Activated CD8-positive, alpha-beta memory T cell treated with anti-CD3 and anti-CD28 coated beads for 36 hours (primary cell): ENCODE measurements around the gene TAPBPL. TPM values are rescaled to one million over a fixed set of nuclear protein-coding genes. Genes with fewer than 3 reads are reported as not detected.

Source experiments
- CTCF ChIA-PET: fragments of 350-600 bp; sonication (Branson Sonifier 250); formaldehyde crosslinking; loops from one replicate; lab custom pipeline; 2021; ENCODE audit warnings: antibody characterized with exemption; lab: Charles Lee
- POLR2A ChIA-PET: fragments of 350-600 bp; sonication (Branson Sonifier 250); formaldehyde crosslinking; loops from one replicate; lab custom pipeline; 2021; ENCODE audit warnings: antibody characterized with exemption; lab: Charles Lee
- total RNA-seq, 2 experiments: library from RNA; stranded (reverse); gene quantifications; one replicate each; pipeline ENCODE4 v1.2.3, GENCODE V29; 2021

The TAPBPL gene
- total RNA-seq, 2 experiments from 2014 or later: 27.8 to 29.1 TPM

DNA sequence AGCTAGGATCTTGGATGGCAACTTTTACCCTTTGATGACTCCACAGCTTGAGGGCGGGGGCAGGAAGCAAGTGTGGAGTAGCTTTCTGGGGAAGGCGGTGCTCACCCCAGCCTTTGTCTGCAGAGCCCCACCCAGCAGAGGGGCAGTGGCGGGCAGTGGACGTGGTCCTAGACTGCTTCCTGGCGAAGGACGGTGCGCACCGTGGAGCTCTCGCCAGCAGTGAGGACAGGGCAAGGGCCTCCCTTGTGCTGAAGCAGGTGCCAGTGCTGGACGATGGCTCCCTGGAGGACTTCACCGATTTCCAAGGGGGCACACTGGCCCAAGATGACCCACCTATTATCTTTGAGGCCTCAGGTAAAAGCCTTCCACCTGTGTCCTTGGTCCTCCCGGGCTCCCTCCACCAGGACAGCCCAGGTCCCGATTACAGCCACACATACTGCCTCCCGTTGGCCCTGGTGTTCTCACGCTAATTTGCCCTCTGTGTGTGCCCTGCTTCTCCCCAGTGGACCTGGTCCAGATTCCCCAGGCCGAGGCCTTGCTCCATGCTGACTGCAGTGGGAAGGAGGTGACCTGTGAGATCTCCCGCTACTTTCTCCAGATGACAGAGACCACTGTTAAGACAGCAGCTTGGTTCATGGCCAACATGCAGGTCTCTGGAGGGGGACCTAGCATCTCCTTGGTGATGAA is 1.2 kb downstream of the TAPBPL start:
- ChIA-PET CTCF (interaction anchor here (0.9 to 3.7 kb wide), 9 partner anchors 8 to 27 kb away, joined by 3 to 19 read pairs (median 4); partner anchors contain the start of gene VAMP1), POLR2A (interaction anchor here (0.6 to 3.9 kb wide), 11 partner anchors 8 to 86 kb away, joined by 3 to 53 read pairs (median 5); partner anchors contain the start of genes GAPDH and VAMP1)

DNA sequence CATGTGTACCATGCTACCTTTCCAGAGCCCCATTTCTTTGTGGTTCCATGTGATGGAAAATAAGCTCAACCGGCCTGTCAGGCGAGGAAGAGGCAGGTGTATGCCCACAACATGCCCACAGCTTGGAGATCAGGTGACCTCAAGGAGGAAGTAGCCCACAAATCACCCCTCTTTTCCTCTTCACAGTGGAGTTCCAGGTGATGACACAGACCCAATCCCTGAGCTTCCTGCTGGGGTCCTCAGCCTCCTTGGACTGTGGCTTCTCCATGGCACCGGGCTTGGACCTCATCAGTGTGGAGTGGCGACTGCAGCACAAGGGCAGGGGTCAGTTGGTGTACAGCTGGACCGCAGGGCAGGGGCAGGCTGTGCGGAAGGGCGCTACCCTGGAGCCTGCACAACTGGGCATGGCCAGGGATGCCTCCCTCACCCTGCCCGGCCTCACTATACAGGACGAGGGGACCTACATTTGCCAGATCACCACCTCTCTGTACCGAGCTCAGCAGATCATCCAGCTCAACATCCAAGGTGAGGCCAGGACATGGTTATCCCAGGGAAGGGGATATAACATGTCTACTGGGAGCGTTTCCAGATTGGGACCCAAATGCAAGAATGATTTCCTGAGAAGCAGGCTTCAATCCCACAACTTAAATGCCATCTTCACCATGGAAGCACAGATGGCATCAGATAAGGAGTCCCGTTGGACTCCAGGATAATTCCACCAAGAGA is 5.5 kb downstream of the TAPBPL start:
- ChIA-PET CTCF (interaction anchor here (0.6 to 1.9 kb wide), 6 partner anchors 8 to 122 kb away, joined by 3 to 9 read pairs (median 4); partner anchors contain the start of gene CD27), POLR2A (interaction anchor here (0.6 to 2.1 kb wide), 3 partner anchors 12 to 77 kb away, joined by 5 to 17 read pairs (median 6); partner anchors contain the start of genes CD27 and GAPDH)

DNA sequence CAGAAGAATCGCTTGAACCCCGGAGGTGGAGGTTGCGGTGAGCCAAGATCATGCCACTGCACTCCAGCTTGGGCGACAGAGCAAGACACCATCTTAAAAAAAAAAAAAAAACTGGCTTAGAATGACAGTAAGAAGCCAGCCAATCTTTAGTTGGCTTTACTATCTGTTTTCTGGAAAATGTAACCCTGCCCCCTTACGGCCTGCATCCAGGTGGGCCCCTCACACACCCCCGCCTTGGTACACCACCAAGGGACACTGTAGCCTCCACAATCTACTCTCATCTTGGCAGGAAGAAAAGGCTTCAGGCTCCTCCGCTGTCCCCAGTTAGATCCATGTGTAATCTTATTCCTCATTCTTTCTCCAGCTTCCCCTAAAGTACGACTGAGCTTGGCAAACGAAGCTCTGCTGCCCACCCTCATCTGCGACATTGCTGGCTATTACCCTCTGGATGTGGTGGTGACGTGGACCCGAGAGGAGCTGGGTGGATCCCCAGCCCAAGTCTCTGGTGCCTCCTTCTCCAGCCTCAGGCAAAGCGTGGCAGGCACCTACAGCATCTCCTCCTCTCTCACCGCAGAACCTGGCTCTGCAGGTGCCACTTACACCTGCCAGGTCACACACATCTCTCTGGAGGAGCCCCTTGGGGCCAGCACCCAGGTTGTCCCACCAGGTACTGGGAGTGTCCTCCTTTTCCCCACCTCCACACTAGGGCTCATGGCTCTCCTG is 6.6 kb downstream of the TAPBPL start:
- CTCF ChIA-PET: interaction anchor here (0.7 to 1.1 kb wide), 3 partner anchors 24 to 123 kb away, joined by 3 read pairs; no protein-coding TSS in a partner anchor
- POLR2A ChIA-PET: interaction anchor here (0.6 to 2.1 kb wide), 4 partner anchors 12 to 35 kb away, joined by 4 to 17 read pairs (median 6); partner anchors contain the start of genes CD27 and VAMP1

DNA sequence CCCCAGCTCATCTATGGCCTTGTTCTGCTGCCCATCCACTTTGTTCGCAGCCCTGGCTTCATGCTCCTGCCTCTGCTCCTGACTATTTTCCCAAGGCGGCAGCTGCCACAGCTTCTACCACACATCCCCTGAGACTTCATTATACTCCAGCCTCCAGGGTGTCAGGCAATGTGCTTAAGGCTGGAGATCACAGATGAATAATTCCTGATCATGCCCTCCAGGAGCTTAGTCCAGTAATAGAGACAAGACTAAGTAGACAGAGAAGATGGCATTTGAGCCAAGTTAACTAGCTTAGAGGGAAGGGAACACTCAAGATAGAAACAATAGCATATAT is 7.1 kb downstream of the TAPBPL start:
- ChIA-PET CTCF (interaction anchor here (0.7 to 7.7 kb wide), 3 partner anchors 14 to 35 kb away, joined by 3 to 77 read pairs (median 3); partner anchors contain the start of gene CD27), POLR2A (interaction anchor here (0.6 to 1.2 kb wide), 4 partner anchors 11 to 34 kb away, joined by 3 to 7 read pairs (median 4); partner anchors contain the start of gene VAMP1)

DNA sequence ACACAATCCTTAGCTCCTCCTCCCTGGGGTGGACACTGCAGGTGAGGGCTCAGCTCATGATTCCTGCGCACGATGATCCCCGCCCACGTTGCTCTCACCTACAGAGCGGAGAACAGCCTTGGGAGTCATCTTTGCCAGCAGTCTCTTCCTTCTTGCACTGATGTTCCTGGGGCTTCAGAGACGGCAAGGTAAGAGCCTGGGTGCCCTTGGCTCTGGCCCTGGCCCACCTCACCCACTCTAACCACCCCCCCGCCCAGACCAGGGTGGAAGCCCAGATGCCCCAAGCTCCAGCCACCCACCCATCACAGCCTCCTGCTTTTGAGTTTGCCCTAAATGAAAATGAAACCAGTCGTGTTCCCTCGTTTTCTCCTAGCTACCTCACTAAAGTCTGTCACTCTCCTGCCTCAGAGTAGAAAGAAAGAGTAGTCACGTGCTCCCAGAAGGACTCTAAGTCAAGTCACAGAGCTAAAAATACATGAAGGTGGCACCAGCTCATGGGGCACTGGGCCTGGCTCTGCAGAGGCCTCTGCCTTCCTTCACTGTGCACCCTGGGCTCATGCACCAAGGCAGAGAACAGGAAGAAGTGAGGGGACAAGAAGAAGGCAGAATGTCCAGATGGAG is 9.0 kb downstream of the TAPBPL start:
- POLR2A ChIA-PET: interaction anchor here (0.9 to 4.4 kb wide), 10 partner anchors 9 to 77 kb away, joined by 3 to 53 read pairs (median 8); partner anchors contain the start of genes CD27, GAPDH, MRPL51 and TAPBPL

DNA sequence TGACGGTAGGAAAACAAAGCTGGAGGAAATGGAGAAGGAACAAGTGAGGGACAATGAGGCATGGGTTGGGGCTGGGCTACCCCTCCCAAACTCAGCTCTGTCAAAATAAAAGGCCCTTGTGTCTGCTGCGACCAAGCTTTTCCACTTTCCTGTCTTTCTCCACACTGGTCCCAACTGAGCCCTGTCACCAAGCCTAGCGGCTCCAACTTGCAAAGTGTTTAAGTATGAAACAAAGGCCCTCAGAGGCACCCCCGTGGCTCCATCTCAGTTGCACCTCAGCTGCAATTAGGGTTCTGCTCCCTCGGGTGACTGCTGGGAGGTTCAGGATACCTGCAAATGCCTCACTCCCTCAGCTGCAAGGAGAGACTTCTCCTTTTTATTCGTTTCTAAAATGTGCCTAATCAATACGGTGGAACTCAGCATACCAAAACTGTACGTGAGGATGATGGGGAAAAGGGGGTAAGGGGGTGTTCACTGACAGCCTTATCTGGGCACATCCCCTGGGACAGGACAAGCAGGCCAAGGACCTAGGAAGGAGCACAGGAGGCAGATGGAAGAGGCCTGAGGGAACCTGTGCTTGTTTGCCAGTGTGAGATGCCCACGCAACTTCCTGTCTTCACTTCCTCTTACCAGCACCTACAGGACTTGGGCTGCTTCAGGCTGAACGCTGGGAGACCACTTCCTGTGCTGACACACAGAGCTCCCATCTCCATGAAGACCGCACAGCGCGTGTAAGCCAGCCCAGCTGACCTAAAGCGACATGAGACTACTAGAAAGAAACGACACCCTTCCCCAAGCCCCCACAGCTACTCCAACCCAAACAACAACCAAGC is 9.8 kb downstream of the TAPBPL start:
- POLR2A ChIA-PET: interaction anchor here (0.6 to 4.4 kb wide), 14 partner anchors 9 to 633 kb away, joined by 3 to 53 read pairs (median 6); partner anchors contain the start of genes CD27, GAPDH, MRPL51 and TAPBPL
- CTCF ChIA-PET: interaction anchor here (0.8 to 7.7 kb wide), 9 partner anchors 9 to 139 kb away, joined by 3 to 94 read pairs (median 4); partner anchors contain the start of genes CD27, TAPBPL and VAMP1

More for the DNA sequence above, 9.0 kb downstream of the TAPBPL start:
- CTCF ChIA-PET: interaction anchor here (1.6 to 7.7 kb wide), 4 partner anchors 9 to 35 kb away, joined by 4 to 94 read pairs (median 48); partner anchors contain the start of genes CD27, TAPBPL and VAMP1

DNA sequence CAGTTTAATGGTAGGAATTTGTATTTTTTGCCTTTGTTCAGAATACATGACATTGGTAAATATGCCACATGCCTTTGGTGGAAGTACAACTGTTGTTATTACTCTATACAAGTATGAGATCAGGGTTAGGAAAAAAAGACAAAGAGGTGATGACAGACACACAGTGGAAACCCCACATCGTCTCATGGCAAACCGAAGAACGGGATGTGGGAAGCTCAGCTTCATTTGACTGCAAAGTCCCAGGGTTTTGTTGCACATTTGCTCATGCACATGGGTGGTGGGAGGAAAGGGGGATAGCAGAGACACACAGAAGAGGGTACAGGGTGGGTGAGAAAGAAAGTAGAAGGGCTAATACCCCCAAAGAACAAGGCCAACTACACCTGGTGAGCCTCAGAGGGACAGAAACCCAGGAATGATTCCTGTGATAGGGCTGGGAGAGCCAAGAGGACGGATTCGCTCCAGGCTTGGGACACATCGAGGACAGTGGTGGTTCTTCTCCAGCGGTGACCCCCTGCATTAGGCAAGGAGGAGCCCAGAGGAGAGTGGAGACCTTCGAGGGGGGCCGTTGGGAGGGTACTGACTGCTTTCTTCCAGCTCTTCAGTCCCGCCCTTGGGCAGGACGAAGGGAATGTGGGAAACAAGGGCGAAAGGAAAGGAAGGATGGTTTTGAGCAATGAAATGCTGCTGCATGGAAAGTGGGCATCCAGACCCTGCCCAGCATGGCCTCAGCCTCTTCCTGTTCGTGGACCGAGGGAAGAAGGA is 10.6 kb downstream of the TAPBPL start:
- ChIA-PET POLR2A (interaction anchor here (0.6 to 4.4 kb wide), 13 partner anchors 8 to 632 kb away, joined by 3 to 53 read pairs (median 7); partner anchors contain the start of genes CD27, GAPDH, MRPL51 and TAPBPL), CTCF (interaction anchor here (0.8 to 7.7 kb wide), 9 partner anchors 8 to 139 kb away, joined by 3 to 94 read pairs (median 4); partner anchors contain the start of genes CD27, TAPBPL and VAMP1)

DNA sequence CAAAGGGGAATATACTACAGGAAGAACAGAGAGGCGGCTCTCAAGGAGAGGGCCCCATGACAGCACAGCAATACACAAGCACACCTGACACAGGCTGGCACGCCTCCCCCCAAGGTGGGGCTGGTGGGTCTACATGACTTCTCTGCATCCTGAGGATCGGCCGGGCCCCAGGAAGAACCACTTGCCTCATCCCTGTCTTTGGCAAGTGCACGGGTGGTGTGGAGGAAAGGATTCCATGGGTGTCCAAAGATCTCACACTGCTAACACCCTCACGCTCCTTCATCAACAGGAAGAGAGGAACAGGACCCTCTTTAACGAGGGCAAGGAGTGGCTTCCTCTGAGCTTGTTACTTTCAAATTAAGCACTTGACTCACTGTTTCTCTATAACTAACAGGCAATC is 11.4 kb downstream of the TAPBPL start:
- ChIA-PET CTCF (interaction anchor here (0.6 to 7.7 kb wide), 7 partner anchors 10 to 140 kb away, joined by 3 to 94 read pairs (median 4); partner anchors contain the start of genes CD27 and TAPBPL), POLR2A (interaction anchor here (0.6 to 4.4 kb wide), 7 partner anchors 10 to 667 kb away, joined by 3 to 52 read pairs (median 4); partner anchors contain the start of genes CD27, CLSTN3, MRPL51 and TAPBPL)

DNA sequence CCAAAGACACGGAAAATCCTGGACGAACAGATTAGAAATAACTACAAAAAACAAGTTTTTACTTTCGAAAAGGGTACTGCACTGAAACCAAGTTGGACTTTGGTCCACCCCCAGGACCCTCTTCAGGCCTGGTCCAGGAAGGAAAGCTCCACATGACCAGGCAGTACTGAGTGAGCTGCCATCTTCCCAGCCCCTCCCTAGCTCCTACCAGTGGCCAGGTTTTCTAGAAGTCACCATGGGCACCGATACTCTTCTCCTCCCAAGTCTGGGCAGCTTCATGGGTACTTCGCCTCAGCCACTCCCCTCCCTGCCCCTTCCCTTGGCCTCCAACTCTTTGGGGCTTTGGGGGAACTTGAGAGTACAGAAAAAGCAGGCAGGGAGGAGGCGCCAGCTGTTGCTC is 12.0 kb downstream of the TAPBPL start:
- CTCF ChIA-PET: interaction anchor here (0.6 to 7.7 kb wide), 5 partner anchors 11 to 74 kb away, joined by 4 to 94 read pairs (median 6); partner anchors contain the start of genes CD27 and TAPBPL

DNA sequence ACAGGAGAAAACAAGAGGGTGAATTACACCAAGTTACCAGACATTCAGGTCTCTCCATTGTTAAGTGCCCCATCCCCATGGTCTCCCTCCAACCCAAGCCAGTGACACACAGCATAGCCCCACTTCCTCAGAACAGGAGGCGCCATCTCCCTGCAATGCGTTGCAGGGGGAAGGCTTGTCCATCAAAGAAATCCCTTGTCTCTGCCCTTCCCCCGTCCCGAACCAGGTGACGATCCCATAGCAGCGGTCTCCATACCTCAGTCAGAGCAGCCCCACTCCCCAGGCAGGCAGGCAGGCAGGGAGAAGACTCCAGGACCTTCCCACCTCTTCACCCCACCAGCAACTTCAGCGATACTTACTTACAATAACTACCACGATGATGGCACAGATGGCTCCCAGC is 12.7 kb downstream of the TAPBPL start:
- POLR2A ChIA-PET: interaction anchor here (1.5 to 4.4 kb wide), 4 partner anchors 13 to 70 kb away, joined by 3 to 30 read pairs (median 6); partner anchors contain the start of gene TAPBPL

More for the DNA sequence above, 12.0 kb downstream of the TAPBPL start:
- POLR2A ChIA-PET: interaction anchor here (0.6 to 4.4 kb wide), 7 partner anchors 9 to 666 kb away, joined by 3 to 52 read pairs (median 4); partner anchors contain the start of genes CD27, CLSTN3, MRPL51 and TAPBPL

DNA sequence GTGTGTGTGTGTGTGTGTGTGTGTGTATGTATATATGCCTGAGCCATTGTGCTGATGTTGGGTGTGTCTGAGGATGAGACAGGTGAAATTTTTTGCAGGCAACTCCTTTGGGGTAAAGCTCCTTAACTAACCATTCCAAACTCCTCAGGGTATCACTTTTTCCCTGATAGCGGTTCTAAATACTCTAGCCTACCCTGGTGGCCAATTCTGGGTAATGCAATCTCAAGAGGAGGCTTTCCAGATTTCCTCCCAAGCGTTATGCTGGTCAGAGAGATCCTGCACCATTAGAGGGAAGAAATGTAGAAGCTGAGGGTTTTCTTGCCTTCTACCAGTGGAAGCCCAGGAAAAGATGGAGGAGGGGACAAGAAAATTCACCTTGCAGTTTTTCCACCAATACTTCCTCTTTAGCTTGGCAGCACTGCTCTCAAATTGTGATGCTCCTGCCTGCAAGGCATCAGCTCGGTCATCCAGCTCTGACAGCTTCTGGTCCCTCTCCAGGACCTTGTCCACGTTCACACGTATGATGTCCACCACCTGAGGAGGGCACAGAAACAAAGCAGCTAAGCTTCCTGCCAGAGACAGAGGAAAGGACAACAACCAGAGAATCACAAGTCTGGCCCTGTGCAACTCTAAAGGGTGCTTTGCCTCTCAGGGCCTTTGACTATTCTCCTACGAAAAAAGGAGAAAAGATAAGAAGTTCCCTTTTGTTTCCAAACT is 13.8 kb downstream of the TAPBPL start:
- ChIA-PET CTCF (interaction anchor here (0.7 to 7.7 kb wide), 19 partner anchors 9 to 144 kb away, joined by 3 to 94 read pairs (median 4); partner anchors contain the start of genes CD27, GAPDH, MRPL51 and TAPBPL), POLR2A (interaction anchor here (0.6 to 1.8 kb wide), 6 partner anchors 14 to 72 kb away, joined by 3 to 7 read pairs (median 4); partner anchors contain the start of gene TAPBPL)

More for the DNA sequence above, 12.7 kb downstream of the TAPBPL start:
- CTCF ChIA-PET: interaction anchor here (1.0 to 7.7 kb wide), 10 partner anchors 7 to 129 kb away, joined by 3 to 94 read pairs (median 6); partner anchors contain the start of genes CD27, GAPDH and MRPL51

DNA sequence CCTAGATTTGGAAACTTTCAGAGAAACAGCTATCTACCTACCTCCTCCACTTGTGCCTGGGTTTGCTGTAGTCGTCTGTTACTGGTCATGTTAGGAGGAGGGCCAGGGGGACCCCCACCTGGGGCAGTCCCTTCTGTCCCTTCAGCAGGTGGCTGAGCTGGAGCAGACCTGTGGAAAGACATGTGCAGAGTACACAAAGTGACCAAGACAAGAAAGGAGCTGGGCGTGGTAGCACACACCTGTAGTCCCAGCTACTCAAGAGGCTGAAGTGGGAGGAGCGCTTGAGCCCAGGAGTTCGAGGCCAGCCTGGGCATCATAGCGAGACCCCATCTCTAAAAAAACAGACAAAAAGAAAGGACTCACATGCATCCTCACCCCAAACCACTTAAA is 14.3 kb downstream of the TAPBPL start:
- CTCF ChIA-PET: interaction anchor here (0.7 to 7.7 kb wide), 14 partner anchors 9 to 145 kb away, joined by 3 to 94 read pairs (median 7); partner anchors contain the start of genes CD27, GAPDH and TAPBPL
- POLR2A ChIA-PET: interaction anchor here (1.5 to 1.8 kb wide), 4 partner anchors 14 to 71 kb away, joined by 3 to 7 read pairs (median 5); partner anchors contain the start of gene TAPBPL

DNA sequence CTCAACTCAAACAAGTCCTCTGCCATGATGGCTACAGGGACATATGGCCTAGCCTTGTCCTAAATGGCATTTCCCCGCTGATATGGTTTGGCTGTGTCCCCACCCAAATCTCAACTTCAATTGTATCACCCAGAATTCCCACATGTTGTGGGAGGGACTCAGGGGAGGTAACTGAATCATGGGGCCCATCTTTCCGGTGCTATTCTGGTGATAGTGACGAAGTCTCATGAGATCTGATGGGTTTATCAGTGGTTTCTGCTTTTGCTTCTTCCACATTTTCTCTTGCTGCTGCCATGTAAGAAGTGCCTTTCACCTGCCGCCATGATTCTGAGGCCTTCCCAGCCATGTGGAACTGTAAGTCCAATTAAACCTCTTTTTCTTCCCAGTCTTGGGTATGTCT is 14.9 kb downstream of the TAPBPL start:
- ChIA-PET POLR2A (interaction anchor here (1.8 kb wide), 1 partner anchor 71 kb away, joined by 5 read pairs; no protein-coding TSS in a partner anchor), CTCF (interaction anchor here (1.8 to 7.7 kb wide), 6 partner anchors 13 to 131 kb away, joined by 7 to 94 read pairs (median 13); partner anchors contain the start of gene CD27)
